Measurements from ENCODE around the gene CCDC74B.
A peak's percentile ranks its signal among the peaks of the same experiment; 100 is the strongest.
"Not testable (repeated sequence)": the region's sequence is repeated elsewhere in the genome, so short reads cannot be mapped to it uniquely, and the experiment has no call there.

Gene CCDC74B

GRCh38 chr2:130165293-130166016, 20.5 kb upstream of the CCDC74B start:
- no peak for DNase-seq

- DNase-seq: no peak
Observed at GRCh38 chr2:130162968-130163367, 18.1 kb upstream of the CCDC74B start.

GRCh38 chr2:130162486-130162885, 17.6 kb upstream of the CCDC74B start:
- DNase-seq: not testable (repeated sequence)

GRCh38 chr2:130160838-130161705, 16.2 kb upstream of the CCDC74B start:
- DNase-seq: not testable (repeated sequence)

GRCh38 chr2:130160131-130160530, 15.2 kb upstream of the CCDC74B start:
- DNase-seq: no peak

GRCh38 chr2:130159376-130159775, 14.5 kb upstream of the CCDC74B start:
- DNase-seq: not testable (repeated sequence)

GRCh38 chr2:130158631-130159030, 13.7 kb upstream of the CCDC74B start:
- no peak for DNase-seq

GRCh38 chr2:130157825-130158514, 13.1 kb upstream of the CCDC74B start:
- peak; percentile 60 to 81 (median 72) for DNase-seq

GRCh38 chr2:130157354-130157753, 12.4 kb upstream of the CCDC74B start:
- DNase-seq: not testable (repeated sequence)

- DNase-seq: no peak
Observed at GRCh38 chr2:130156624-130157004, 11.7 kb upstream of the CCDC74B start.

GRCh38 chr2:130155956-130156623, 11.2 kb upstream of the CCDC74B start:
- DNase-seq: peak; percentile 14 to 43 (median 28)

- no peak for DNase-seq
Observed at GRCh38 chr2:130154773-130155765, 10.2 kb upstream of the CCDC74B start.

- DNase-seq: not testable (repeated sequence)
Observed at GRCh38 chr2:130154423-130154770, 9.5 kb upstream of the CCDC74B start.

GRCh38 chr2:130153721-130154422, 9.0 kb upstream of the CCDC74B start:
- DNase-seq: not testable (repeated sequence)

GRCh38 chr2:130152816-130153595, 8.1 kb upstream of the CCDC74B start:
- no peak for DNase-seq

GRCh38 chr2:130152136-130152815, 7.4 kb upstream of the CCDC74B start:
- DNase-seq: not testable (repeated sequence)

GRCh38 chr2:130151145-130151512, 6.2 kb upstream of the CCDC74B start:
- not testable (repeated sequence) for DNase-seq

- no peak for DNase-seq
Observed at GRCh38 chr2:130150181-130151144, 5.6 kb upstream of the CCDC74B start.
